ENCODE data around the gene STRAP. TPM values are rescaled to one million over a fixed set of nuclear protein-coding genes. Genes with fewer than 3 reads are reported as not detected.

The STRAP gene
- total RNA-seq, 1 experiment from 2014 or later, result 210 TPM

- Histone ChIP-seq H3K9ac (ENCODE audit: extremely low read depth, insufficient read length, low read length) (no peak overlapping the region), H3K4me1 (ENCODE audit: insufficient read depth, low read length) (no peaks in the 10 kb centered on the region), H3K18ac (ENCODE audit: insufficient read length, low read depth, low read length) (no peak overlapping the region), H2BK5ac (ENCODE audit: insufficient read length, low read length) (no peak overlapping the region), H4K91ac (ENCODE audit: insufficient read length, low read depth, low read length) (no peak overlapping the region), H3K27me3 (ENCODE audit: insufficient read depth, low read length) (no peaks in the 10 kb centered on the region), H3K56ac (ENCODE audit: insufficient read length, low read depth, low read length) (no peak overlapping the region), H3K23me2 (ENCODE audit: insufficient read length, low read depth, low read length, poor library complexity, severe bottlenecking) (peaks cover 3% of the 10 kb centered on the region), H2BK15ac (ENCODE audit: low read depth, low read length) (no peak overlapping the region), H4K8ac (replicated peaks; ENCODE audit: insufficient read length, low read depth, low read length) (no peak overlapping the region), H3K4ac (ENCODE audit: low read depth, low read length) (no peak overlapping the region), H3K4me2 (ENCODE audit: insufficient read depth, insufficient read length, low read length) (no peak overlapping the region), H3K27ac (ENCODE audit: insufficient read length, low read depth, low read length) (no peak overlapping the region), H3K23ac (ENCODE audit: insufficient read length, low read depth, low read length) (no peak overlapping the region), H2BK12ac (ENCODE audit: insufficient read length, low read depth, low read length) (no peak overlapping the region), H3K79me2 (ENCODE audit: insufficient read depth, low read length) (peaks cover 41% of the 10 kb centered on the region), H4K20me1 (ENCODE audit: control insufficient read depth, insufficient read depth, insufficient read length) (no peaks in the 10 kb centered on the region), H2BK20ac (ENCODE audit: low read depth, low read length, poor library complexity, severe bottlenecking) (no peak overlapping the region), H3K79me1 (ENCODE audit: insufficient read depth, low read depth, low read length, poor library complexity, severe bottlenecking) (peaks cover 4% of the 10 kb centered on the region), H2BK120ac (ENCODE audit: low read depth, low read length, poor library complexity, severe bottlenecking) (no peak overlapping the region), H3T11ph (ENCODE audit: low read length) (no peak overlapping the region), H2AK5ac (ENCODE audit: insufficient read length, low read length) (no peak overlapping the region), H3K9me3 (ENCODE audit: control insufficient read depth, low read depth, low read length) (no peaks in the 10 kb centered on the region), H2AFZ (ENCODE audit: low read length) (no peak overlapping the region), H3K14ac (ENCODE audit: insufficient read depth, low read length) (no peak overlapping the region), H4K5ac (ENCODE audit: insufficient read length, low read depth, low read length) (no peak overlapping the region)
- no peak for DNase-seq
- Mint-ChIP-seq H3K4me3 (no peak overlapping the region), H3K9me3 (no peaks in the 10 kb centered on the region), H3K4me1 (peaks cover 11 to 17% of the 10 kb centered on the region in 2 experiments), H3K36me3 (ENCODE audit: insufficient read depth in 1 of 3, low read depth in 3 of 3) (peaks cover 31 to 68% (median 60%) of the 10 kb centered on the region in 3 experiments; a peak in 6 of 7 replicates), H3K27ac (peak overlapping the region in 2 of 3 experiments; percentile 10 to 52; a peak in 3 of 7 replicates), H3K27me3 (ENCODE audit: low read depth) (no peaks in the 10 kb centered on the region)
- TF ChIP-seq, protein P1, sequence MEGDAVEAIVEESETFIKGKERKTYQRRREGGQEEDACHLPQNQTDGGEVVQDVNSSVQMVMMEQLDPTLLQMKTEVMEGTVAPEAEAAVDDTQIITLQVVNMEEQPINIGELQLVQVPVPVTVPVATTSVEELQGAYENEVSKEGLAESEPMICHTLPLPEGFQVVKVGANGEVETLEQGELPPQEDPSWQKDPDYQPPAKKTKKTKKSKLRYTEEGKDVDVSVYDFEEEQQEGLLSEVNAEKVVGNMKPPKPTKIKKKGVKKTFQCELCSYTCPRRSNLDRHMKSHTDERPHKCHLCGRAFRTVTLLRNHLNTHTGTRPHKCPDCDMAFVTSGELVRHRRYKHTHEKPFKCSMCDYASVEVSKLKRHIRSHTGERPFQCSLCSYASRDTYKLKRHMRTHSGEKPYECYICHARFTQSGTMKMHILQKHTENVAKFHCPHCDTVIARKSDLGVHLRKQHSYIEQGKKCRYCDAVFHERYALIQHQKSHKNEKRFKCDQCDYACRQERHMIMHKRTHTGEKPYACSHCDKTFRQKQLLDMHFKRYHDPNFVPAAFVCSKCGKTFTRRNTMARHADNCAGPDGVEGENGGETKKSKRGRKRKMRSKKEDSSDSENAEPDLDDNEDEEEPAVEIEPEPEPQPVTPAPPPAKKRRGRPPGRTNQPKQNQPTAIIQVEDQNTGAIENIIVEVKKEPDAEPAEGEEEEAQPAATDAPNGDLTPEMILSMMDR (conservative IDR thresholded peaks at IDR 0.05), result no peak
- WGBS (ENCODE audit: extremely low coverage, insufficient read length, low lambda C conversion rate), result no CpG with 5 or more reads among the region's 7 CpGs
Observed at GRCh38 chr12:15886372-15887042, 4.3 kb downstream of the STRAP start.
